Naive thymus-derived CD4-positive, alpha-beta T cell (primary cell): Measurements from ENCODE around the gene NAP1L1. TPM values are rescaled to one million over a fixed set of nuclear protein-coding genes. Genes with fewer than 3 reads are reported as not detected.

Experiments used
- ATAC-seq: fragments of 150-1000 bp; cut with Tn5 transposase; 2 replicates; pipeline ENCODE4 v1.10.0; 2021; ENCODE audit warnings: mild to moderate bottlenecking, moderate library complexity
- CTCF ChIA-PET: fragments of 350-600 bp; sonication (Branson Sonifier 250); formaldehyde crosslinking; loops from one replicate; lab custom pipeline; 2021; ENCODE audit warnings: antibody characterized with exemption; lab: Charles Lee
- POLR2A ChIA-PET: fragments of 350-600 bp; sonication (Branson Sonifier 250); formaldehyde crosslinking; loops from one replicate; lab custom pipeline; 2021; ENCODE audit warnings: antibody characterized with exemption, inconsistent platforms; lab: Charles Lee
- DNase-seq, 9 donors: peaks; one replicate each; pipeline versions ENCODE4 v3.0.0 to v3.0.0-alpha.2; 2020 to 2022; ENCODE audit warnings: mixed read lengths in 1 of 9
- H3K27ac ChIP-seq: one replicate; pipeline ENCODE4 v1.7.0; 2013; ENCODE audit warnings: mild to moderate bottlenecking, low read depth, low read length, moderate library complexity
- H3K27me3 ChIP-seq, 2 donors: one replicate each; pipeline ENCODE4 v1.7.0; 2013; ENCODE audit warnings: low read length in 2 of 2, mild to moderate bottlenecking in 2 of 2, moderate library complexity in 2 of 2; ENCODE audit not compliant: control insufficient read depth in 2 of 2, insufficient read depth in 2 of 2
- H3K36me3 ChIP-seq, 3 experiments: 1 replicate in 2 of 3; 2 replicates in 1 of 3; pipeline ENCODE4 v1.7.0; 2013; ENCODE audit warnings: low read length in 3 of 3, mild to moderate bottlenecking in 3 of 3, moderate library complexity in 1 of 3; ENCODE audit not compliant: insufficient read depth in 3 of 3, control insufficient read depth in 2 of 3
- H3K4me1 ChIP-seq, 2 donors: one replicate each; pipeline ENCODE4 v1.7.0; 2013; ENCODE audit warnings: low read length in 2 of 2, mild to moderate bottlenecking in 2 of 2, moderate library complexity in 1 of 2; ENCODE audit not compliant: control insufficient read depth in 2 of 2, insufficient read depth in 2 of 2
- H3K4me3 ChIP-seq: 2 replicates; pipeline ENCODE4 v1.7.0; 2013; ENCODE audit warnings: mild to moderate bottlenecking, low read length
- H3K9me3 ChIP-seq, 3 experiments: 1 replicate in 2 of 3; 2 replicates in 1 of 3; pipeline ENCODE4 v1.7.0; 2013; ENCODE audit warnings: low read length in 3 of 3; ENCODE audit not compliant: control insufficient read depth in 2 of 3
- H3K27ac Mint-ChIP-seq, 9 donors: one replicate each; pipeline ENCODE4 v1.8.0; 2020 to 2022; ENCODE audit warnings: mixed read lengths in 9 of 9, mild to moderate bottlenecking in 8 of 9, moderate library complexity in 5 of 9, inconsistent platforms in 2 of 9
- H3K27me3 Mint-ChIP-seq, 5 donors: one replicate each; pipeline ENCODE4 v1.8.0; 2021 to 2022; ENCODE audit warnings: mixed read lengths in 5 of 5, mild to moderate bottlenecking in 1 of 5
- H3K36me3 Mint-ChIP-seq, 5 donors: one replicate each; pipeline ENCODE4 v1.8.0; 2020 to 2022; ENCODE audit warnings: mixed read lengths in 5 of 5, mild to moderate bottlenecking in 3 of 5, inconsistent platforms in 1 of 5
- H3K4me1 Mint-ChIP-seq, 7 donors: one replicate each; pipeline ENCODE4 v1.8.0; 2020 to 2022; ENCODE audit warnings: mixed read lengths in 7 of 7, mild to moderate bottlenecking in 3 of 7, inconsistent platforms in 1 of 7
- H3K4me3 Mint-ChIP-seq, 10 donors: one replicate each; pipeline ENCODE4 v1.8.0; 2020 to 2022; ENCODE audit warnings: mild to moderate bottlenecking in 10 of 10, mixed read lengths in 10 of 10, moderate library complexity in 6 of 10, inconsistent platforms in 2 of 10
- H3K9me3 Mint-ChIP-seq, 11 donors: one replicate each; pipeline ENCODE4 v1.8.0; 2020 to 2022; ENCODE audit warnings: mixed read lengths in 11 of 11, mild to moderate bottlenecking in 4 of 11, inconsistent platforms in 1 of 11, moderate library complexity in 1 of 11
- intact Hi-C, 2 donors: fragments of 100-400 bp; cut with micrococcal nuclease; formaldehyde crosslinking; loops; one replicate each; pipeline ENCODE4 v1.15.1; 2023
- polyA plus RNA-seq, 2 donors: library from polyadenylated mRNA; unstranded; fragments of 300-500 nt; fragmentation: Illumina TruSeq; gene quantifications; one replicate each; pipeline ENCODE4 v1.2.3, GENCODE V29; 2021
- total RNA-seq, 6 experiments: library from RNA in 5 of 6; stranded (reverse) in 5 of 6; gene quantifications; 1 replicate in 5 of 6; 2 replicates in 1 of 6; pipeline ENCODE4 v1.2.3 and lab custom pipeline; 2021 to 2026

NAP1L1 gene
- total and polyA plus RNA-seq, 7 experiments from 2014 or later: 172 to 862 (median 557) TPM

GRCh38 chr12:76065917-76066316 lies 18.6 kb downstream of the NAP1L1 start:
- Mint-ChIP-seq H3K9me3 (peaks cover 0 to 20% (median 13%) of the 10 kb centered on the region in 11 donors), H3K27me3 (no peaks in the 10 kb centered on the region), H3K36me3 (peaks cover 20 to 87% (median 66%) of the 10 kb centered on the region in 5 donors), H3K27ac (no peak overlapping the region), H3K4me1 (peaks cover 19 to 57% (median 46%) of the 10 kb centered on the region in 7 donors), H3K4me3 (no peak overlapping the region)
- Histone ChIP-seq H3K27ac (no peak overlapping the region), H3K4me3 (no peak overlapping the region), H3K4me1 (no peaks in the 10 kb centered on the region), H3K9me3 (peaks cover 0 to 12% (median 0%) of the 10 kb centered on the region in 3 experiments), H3K36me3 (peaks cover 0 to 66% (median 9%) of the 10 kb centered on the region in 3 experiments), H3K27me3 (no peaks in the 10 kb centered on the region)
- intact Hi-C loops: no loop called here
- POLR2A ChIA-PET: no interaction called here
- ATAC-seq: no peak
- CTCF ChIA-PET: interaction anchor here (0.6 kb wide), 1 partner anchor 18 kb away, joined by 8 read pairs; no protein-coding TSS in a partner anchor
- no peak for DNase-seq

- Mint-ChIP-seq H3K9me3 (peaks cover 0 to 20% (median 13%) of the 10 kb centered on the region in 11 donors), H3K36me3 (peaks cover 22 to 87% (median 67%) of the 10 kb centered on the region in 5 donors), H3K27me3 (no peaks in the 10 kb centered on the region), H3K27ac (peak overlapping the region in 1 of 9 donors; percentile 40), H3K4me1 (peaks cover 15 to 50% (median 45%) of the 10 kb centered on the region in 7 donors), H3K4me3 (peak overlapping the region in 2 of 10 donors; percentile 5 to 19)
- H3K36me3 ChIP-seq: peaks cover 0 to 65% (median 9%) of the 10 kb centered on the region in 3 experiments
- no peaks in the 10 kb centered on the region for H3K4me1 ChIP-seq
- H3K27me3 ChIP-seq: no peaks in the 10 kb centered on the region
- ATAC-seq (no peak), DNase-seq (no peak)
- no peak overlapping the region for H3K27ac ChIP-seq
- CTCF ChIA-PET: no interaction called here
- H3K4me3 ChIP-seq: no peak overlapping the region
- POLR2A ChIA-PET: no interaction called here
- intact Hi-C loops: no loop called here
- H3K9me3 ChIP-seq: peaks cover 0 to 12% (median 0%) of the 10 kb centered on the region in 3 experiments
These were observed 19.6 kb downstream of the NAP1L1 start for GRCh38 chr12:76064904-76065303.

GRCh38 chr12:76060111-76060510 lies 24.4 kb downstream of the NAP1L1 start:
- ChIA-PET POLR2A (no interaction called here), CTCF (no interaction called here)
- H3K4me1 ChIP-seq: no peaks in the 10 kb centered on the region
- peaks cover 16 to 72% (median 40%) of the 10 kb centered on the region in 5 donors for H3K36me3 Mint-ChIP-seq
- H3K4me3 ChIP-seq: no peak overlapping the region
- no peak overlapping the region for H3K4me3 Mint-ChIP-seq
- H3K27me3 ChIP-seq: no peaks in the 10 kb centered on the region
- DNase-seq (no peak), ATAC-seq (no peak)
- peaks cover 0 to 12% (median 5%) of the 10 kb centered on the region in 11 donors for H3K9me3 Mint-ChIP-seq
- intact Hi-C loops: no loop called here
- H3K27me3 Mint-ChIP-seq: no peaks in the 10 kb centered on the region
- H3K27ac ChIP-seq: no peak overlapping the region
- peaks cover 12 to 20% (median 18%) of the 10 kb centered on the region in 7 donors for H3K4me1 Mint-ChIP-seq
- H3K27ac Mint-ChIP-seq: peak overlapping the region in 3 of 9 donors; percentile 3 to 34 (median 9)
- H3K9me3 ChIP-seq: peaks cover 0 to 5% (median 0%) of the 10 kb centered on the region in 3 experiments
- peaks cover 10 to 68% (median 11%) of the 10 kb centered on the region in 3 experiments for H3K36me3 ChIP-seq

- no peak for ATAC-seq
- Mint-ChIP-seq H3K27ac (no peak overlapping the region), H3K4me3 (no peak overlapping the region), H3K27me3 (no peaks in the 10 kb centered on the region), H3K4me1 (peaks cover 2 to 10% (median 6%) of the 10 kb centered on the region in 7 donors), H3K36me3 (peaks cover 17 to 60% (median 33%) of the 10 kb centered on the region in 5 donors), H3K9me3 (peaks cover 0 to 1% (median 0%) of the 10 kb centered on the region in 11 donors)
- POLR2A ChIA-PET: no interaction called here
- CTCF ChIA-PET: no interaction called here
- peaks cover 23 to 82% (median 30%) of the 10 kb centered on the region in 3 experiments for H3K36me3 ChIP-seq
- H3K27ac ChIP-seq: no peak overlapping the region
- intact Hi-C loops: no loop called here
- no peaks in the 10 kb centered on the region for H3K9me3 ChIP-seq
- H3K27me3 ChIP-seq: no peaks in the 10 kb centered on the region
- no peak for DNase-seq
- no peak overlapping the region for H3K4me3 ChIP-seq
- H3K4me1 ChIP-seq: no peaks in the 10 kb centered on the region
These were observed 27.2 kb downstream of the NAP1L1 start for GRCh38 chr12:76057326-76057725.

GRCh38 chr12:76055393-76055792 lies 29.1 kb downstream of the NAP1L1 start:
- intact Hi-C loops: no loop called here
- Mint-ChIP-seq H3K36me3 (peaks cover 22 to 54% (median 34%) of the 10 kb centered on the region in 5 donors), H3K27me3 (no peaks in the 10 kb centered on the region), H3K4me3 (no peak overlapping the region), H3K4me1 (peaks cover 0 to 4% (median 0%) of the 10 kb centered on the region in 7 donors), H3K27ac (no peak overlapping the region), H3K9me3 (peaks cover 0 to 1% (median 0%) of the 10 kb centered on the region in 11 donors)
- no peaks in the 10 kb centered on the region for H3K27me3 ChIP-seq
- no peaks in the 10 kb centered on the region for H3K4me1 ChIP-seq
- H3K9me3 ChIP-seq: no peaks in the 10 kb centered on the region
- ChIA-PET CTCF (no interaction called here), POLR2A (no interaction called here)
- DNase-seq: no peak
- ATAC-seq: no peak
- H3K4me3 ChIP-seq: no peak overlapping the region
- no peak overlapping the region for H3K27ac ChIP-seq
- peaks cover 24 to 85% (median 25%) of the 10 kb centered on the region in 3 experiments for H3K36me3 ChIP-seq

- no peak for DNase-seq
- Mint-ChIP-seq H3K36me3 (peaks cover 14 to 38% (median 31%) of the 10 kb centered on the region in 5 donors), H3K27me3 (no peaks in the 10 kb centered on the region), H3K9me3 (no peaks in the 10 kb centered on the region), H3K27ac (peak overlapping the region in 1 of 9 donors; percentile 16), H3K4me1 (no peaks in the 10 kb centered on the region), H3K4me3 (no peak overlapping the region)
- Histone ChIP-seq H3K4me1 (no peaks in the 10 kb centered on the region), H3K9me3 (no peaks in the 10 kb centered on the region), H3K27me3 (no peaks in the 10 kb centered on the region), H3K27ac (no peak overlapping the region), H3K36me3 (peaks cover 9 to 56% (median 30%) of the 10 kb centered on the region in 3 experiments), H3K4me3 (no peak overlapping the region)
- intact Hi-C loops: no loop called here
- ChIA-PET CTCF (interaction anchor here (1.3 kb wide), 1 partner anchor 13 kb away, joined by 5 read pairs; no protein-coding TSS in a partner anchor), POLR2A (interaction anchor here (1.3 kb wide), 1 partner anchor 18 kb away, joined by 3 read pairs; the partner anchor contains the start of gene PHLDA1)
- no peak for ATAC-seq
These were observed 34.8 kb downstream of the NAP1L1 start for GRCh38 chr12:76049575-76050251.
